ENCODE measurements around the gene ZFYVE28.
"Not testable (repeated sequence)": the region's sequence is repeated elsewhere in the genome, so short reads cannot be mapped to it uniquely, and the experiment has no call there.

Gene ZFYVE28

GRCh38 chr4:2286904-2287593, 131.4 kb downstream of the ZFYVE28 start:
- DNase-seq: peak in 1 of 2 experiments; percentile 31

- no peak for DNase-seq
Measured at GRCh38 chr4:2285613-2286381, 132.6 kb downstream of the ZFYVE28 start.

GRCh38 chr4:2284934-2285612, 133.4 kb downstream of the ZFYVE28 start:
- no peak for DNase-seq

- no peak for DNase-seq
Measured at GRCh38 chr4:2284161-2284933, 134.1 kb downstream of the ZFYVE28 start.

DNA sequence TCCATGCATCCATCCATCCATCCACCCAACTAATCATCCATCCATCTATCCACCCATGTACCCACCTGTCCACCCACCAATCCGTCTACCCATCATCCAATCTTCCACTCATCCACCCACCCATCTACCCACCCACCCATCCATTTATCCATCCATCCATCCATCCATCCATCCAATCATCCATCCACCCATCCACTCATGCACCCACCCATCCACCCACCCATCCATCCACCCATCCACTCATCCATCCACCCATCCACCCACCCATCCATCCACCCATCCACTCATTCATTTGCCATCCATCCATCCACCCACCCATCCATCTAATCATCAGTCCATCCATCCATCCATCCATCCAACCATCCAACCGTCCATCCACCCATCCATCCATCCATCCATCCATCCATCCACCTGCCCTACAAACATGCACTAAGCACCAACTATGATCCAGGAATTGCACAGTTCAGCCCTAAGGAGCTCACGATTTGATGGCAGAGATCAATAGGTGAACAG, 135.2 kb downstream of the ZFYVE28 start:
- DNase-seq: no peak

DNA sequence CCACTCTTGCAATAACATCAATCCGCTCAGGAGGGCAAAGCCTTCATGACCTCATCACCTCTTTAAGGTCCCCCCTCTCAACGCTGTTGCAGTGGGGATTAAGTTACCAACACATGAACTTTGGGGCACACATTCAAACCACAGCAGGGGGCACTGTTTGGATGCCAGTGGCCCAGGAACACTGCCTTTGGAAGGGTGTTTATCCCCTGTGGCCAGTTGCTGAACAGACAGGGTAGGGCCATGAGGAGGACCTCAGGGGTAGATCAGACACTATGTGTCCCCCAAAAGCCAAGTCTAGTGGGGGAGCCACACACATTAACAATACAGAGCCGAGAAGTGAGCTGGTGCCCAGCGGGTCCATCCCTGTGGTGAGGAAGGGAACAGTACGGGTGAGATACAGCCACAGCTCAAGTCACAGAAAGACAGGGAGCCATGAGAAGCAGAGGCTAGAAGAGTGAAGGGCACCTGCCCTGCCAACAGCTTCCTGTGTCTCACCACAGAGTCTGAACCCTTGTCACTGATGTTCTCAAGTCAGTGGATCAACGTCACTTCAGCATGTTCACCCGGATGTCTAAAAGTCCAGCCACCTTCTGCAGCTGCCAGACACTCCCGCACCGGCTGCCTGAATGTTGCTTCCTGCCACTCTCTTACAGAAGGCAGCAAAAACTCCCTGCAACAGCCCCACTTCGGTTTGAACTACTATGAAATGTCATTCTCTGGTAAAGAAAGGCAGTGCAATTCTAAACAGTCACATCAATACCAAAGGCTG, 136.7 kb downstream of the ZFYVE28 start:
- DNase-seq: no peak

- DNase-seq: no peak
Measured at GRCh38 chr4:2280531-2281300, 137.7 kb downstream of the ZFYVE28 start.

- no peak for DNase-seq
Measured at GRCh38 chr4:2277956-2278355, 140.5 kb downstream of the ZFYVE28 start.

DNA sequence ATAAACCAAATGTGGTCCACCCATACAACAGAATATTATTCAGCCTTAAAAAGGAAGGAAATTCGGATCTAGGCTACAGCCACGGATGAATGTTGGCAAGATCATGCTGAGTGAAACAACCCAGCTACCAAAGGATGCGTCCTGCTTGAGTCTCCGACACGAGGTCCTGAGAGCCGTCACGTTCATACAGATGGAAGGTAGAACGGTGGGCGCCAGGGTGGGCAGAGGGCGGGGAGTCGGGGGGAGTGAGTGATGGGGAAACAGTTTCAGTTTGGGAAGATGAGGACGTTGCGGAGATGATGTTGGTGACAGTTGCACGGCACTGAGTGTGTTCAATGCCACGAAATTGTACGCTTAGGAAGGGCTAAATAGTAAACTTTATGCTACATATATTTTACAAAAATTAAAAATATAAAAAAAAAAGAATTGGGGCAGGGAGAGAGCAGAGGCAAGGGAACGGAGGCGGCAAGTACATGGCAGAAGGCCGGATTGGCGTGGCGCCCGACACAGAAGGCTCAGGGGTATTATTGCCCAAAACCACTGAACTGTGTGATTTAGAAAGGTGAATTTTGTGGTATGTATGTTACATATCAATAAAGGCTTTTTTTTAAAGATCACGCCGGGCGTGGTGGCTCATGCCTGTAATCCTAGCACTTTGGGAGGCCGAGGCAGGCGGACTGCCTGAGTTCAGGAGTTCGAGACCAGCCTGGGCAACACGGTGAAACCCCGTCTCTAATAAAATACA, 141.7 kb downstream of the ZFYVE28 start:
- no peak for DNase-seq

DNA sequence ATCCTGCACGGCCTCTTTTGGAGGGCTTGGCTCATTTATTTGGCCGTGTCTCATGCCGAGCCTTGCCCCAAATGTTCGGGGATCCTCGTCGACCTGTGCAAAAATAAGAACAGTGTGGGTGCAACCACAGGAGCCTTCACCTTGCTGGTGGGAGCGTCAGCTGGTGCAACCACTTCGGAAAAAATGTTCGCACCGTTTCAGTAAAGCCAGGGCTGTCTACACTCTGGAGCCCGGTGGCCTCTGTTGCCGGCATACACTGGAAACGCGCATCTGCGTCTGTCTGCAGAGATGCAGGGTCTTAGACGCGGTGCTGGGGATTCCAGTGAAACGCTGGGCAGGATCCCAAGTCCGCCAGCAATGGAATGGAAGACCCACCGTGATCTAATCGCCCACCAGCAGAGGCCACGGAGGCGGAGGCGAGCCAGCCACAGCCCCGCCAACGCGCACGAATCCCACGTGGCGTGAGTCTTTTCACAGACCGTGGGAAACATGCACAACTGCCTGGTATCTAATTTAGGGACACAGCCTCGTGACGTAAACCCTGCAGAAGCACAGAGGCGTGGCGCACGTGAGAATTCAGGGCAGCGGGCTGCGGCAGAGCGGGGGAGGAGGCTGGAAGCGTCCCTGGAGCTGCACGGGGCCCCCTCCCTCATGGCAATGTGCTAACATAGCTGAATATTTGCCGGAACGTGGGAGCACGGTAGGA, 142.7 kb downstream of the ZFYVE28 start:
- DNase-seq: no peak

DNA sequence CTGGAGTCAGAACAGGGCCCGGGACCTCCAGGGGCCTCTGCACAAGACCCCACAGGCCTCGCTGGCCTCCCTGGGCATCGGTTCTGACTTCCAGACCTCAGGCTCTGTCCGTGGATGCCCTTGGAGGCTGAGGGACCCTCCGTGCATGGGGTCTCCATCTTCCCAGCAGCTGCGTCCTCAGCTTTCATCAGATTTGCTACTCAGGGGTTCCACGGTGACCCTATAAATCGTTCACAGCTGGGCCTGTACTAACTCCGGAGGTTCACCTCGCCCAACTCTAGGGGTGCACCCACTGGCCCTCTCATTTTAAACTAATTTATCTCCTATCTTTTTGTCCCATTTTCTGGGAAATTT, 143.4 kb downstream of the ZFYVE28 start:
- DNase-seq: not testable (repeated sequence)

DNA sequence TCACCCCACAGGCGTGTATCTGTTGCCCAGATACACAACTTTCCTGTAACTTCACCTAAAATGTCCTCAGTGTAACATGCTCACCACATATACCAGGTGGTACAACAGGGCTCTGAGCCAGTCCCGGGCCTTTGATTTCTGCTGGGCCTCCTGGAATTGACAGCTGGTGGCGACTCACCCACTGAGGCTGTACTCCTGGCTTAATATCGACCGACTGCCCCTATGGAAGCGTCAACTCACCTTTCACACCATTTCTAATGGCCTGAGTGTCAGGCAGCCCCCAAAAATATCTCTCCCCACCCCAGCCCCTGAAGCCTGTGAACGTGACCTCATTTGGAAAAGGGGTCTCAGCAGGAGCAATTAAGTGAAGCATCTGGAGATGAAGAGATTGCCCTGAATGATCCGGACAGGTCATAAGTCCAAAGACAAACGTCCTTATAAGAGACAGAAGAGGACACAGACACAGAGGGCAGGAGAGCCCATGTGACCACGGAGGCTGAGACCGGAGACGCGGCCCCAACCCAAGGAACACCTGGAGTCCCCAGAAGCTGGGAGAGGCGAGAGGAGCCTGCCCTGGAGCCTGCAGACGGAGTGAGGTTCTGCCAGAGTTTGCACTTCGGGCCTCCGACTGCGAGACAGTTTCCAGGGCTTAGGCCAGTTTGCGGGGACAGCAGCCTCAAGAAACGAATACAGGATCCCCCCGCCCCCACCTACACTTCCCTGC, 144.0 kb downstream of the ZFYVE28 start:
- no peak for DNase-seq

DNA sequence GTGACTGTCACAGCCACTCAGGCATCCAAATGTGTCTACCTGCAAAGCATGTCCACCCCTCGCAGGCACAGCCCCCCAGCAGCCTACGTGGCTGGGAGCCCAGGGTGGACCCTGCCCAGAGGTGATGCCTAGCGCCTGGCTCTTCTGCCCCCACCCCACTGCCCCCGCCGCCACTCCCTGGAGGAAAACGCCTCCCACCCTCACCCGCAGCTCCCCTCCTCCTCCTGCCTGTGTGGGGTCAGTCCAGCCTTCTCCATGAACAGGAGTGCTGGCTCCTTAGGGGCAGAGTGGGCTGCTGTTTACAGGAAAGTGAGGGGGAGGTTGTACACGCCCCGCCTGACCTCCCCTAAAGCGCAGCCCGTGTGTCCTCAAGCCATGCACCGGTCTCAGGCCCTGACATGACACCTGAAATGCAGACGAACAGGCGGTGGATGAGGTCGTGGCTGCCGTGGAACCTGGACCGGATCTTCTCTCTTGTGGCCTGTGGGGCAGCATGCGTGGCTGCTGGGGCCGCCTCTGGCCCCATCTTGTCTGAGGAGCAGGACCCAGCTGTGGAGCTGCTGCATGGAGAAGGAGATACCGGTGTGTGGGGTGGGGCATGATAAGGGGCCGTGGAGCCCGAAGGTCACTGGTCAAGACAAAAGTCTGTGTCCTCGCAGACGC, 144.7 kb downstream of the ZFYVE28 start:
- DNase-seq: no peak

- DNase-seq: no peak
Measured at GRCh38 chr4:2273221-2273620, 145.2 kb downstream of the ZFYVE28 start.

- DNase-seq: no peak
Measured at GRCh38 chr4:2272828-2273120, 145.7 kb downstream of the ZFYVE28 start.

DNA sequence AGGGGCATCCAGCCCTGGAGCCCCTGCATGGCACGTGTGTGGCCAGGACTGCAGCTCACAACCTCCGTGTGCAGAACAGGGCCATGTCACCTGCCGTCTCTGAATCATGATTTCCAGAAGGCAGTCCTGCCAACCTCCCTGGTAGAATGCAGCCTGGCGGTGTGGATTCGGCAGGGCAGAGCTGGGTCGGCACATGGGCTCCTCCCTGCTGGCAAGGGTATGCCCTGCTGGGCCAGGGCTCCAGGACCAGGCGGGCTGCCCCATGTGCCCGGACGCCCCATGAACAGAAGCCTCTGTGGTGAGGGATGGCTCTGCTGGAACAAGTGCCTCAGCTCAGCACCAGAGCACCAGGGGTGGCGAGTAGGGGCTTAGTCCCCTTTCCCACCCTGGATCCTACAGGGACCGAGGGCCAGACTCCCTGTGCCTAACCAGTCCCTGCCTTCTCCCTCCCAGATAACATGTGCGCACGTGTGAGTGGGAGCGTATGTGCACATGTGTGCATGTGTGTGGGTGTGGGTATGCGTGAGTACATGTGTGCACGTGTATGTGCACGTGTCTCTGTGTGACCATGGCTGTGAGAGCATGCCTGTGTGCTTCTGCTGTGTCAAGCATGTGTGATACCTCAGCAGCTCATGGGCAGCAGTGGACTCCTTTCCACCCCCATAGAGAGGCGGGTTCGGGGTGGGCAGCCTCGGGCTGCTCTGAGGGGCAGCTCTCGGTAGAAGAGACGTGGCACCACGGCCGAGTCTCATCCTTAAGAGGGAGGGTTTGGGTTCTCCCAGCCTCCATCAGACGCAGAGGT, 146.2 kb downstream of the ZFYVE28 start:
- no peak for DNase-seq

- no peak for DNase-seq
Measured at GRCh38 chr4:2271279-2272025, 147.0 kb downstream of the ZFYVE28 start.
